ENCODE results near the gene CRACR2A.

DNA sequence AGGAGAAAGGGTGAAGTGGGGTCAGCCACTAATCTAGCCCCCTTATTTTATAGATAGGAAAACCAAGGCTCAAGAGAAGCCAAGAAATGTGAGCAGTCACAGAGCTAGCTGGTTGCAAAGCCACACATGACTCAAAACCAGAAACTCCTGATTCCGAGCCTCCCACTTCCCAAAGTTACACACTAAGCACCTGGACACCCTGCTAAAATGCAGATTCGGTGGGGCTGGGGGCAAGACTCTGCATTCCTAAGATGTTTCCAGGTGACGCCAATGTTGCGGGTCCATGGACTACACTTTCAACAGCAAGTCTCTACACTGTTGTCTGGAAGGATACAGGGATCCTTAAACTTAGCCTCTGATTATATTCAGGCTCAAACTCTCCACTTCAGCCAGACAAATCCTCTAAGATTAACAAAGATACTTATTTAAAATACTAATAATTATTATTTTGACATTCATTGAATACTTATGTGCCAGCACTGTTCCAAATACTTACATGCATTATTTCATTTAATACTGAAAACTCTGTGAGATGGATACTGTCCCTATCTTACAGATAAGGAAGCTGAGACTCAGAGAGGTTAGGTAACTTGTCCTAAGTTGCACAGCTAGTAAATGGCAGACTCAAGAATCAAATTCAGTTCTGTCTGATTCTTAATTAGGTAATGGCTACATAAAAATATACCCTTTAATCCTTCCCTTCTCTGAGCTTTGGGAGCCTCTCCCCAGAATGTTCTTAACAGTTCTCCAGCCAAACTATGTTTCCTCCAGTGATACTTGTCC is 81.4 kb downstream of the CRACR2A start:
- TF ChIP-seq CEBPB (IDR thresholded peaks at IDR 0.05; ENCODE audit: borderline replicate concordance in 1 of 2, low read depth in 2 of 2, low read length in 2 of 2) (no peak), EP300 (IDR thresholded peaks at IDR 0.05; ENCODE audit: borderline replicate concordance in 1 of 2, control insufficient read depth in 1 of 2, low read depth in 2 of 2, low read length in 2 of 2) (no peak), BHLHE40 (IDR thresholded peaks at IDR 0.05; ENCODE audit: borderline replicate concordance in 1 of 2, low read depth in 2 of 2, low read length in 1 of 2) (no peak), POU2F2 (IDR thresholded peaks at IDR 0.05; ENCODE audit: borderline replicate concordance, low read depth, low read length) (no peak), POLR2A (IDR thresholded peaks at IDR 0.05; ENCODE audit: low read depth, low read length) (no peak), JUNB (IDR thresholded peaks at IDR 0.05) (no peak), YY1 (IDR thresholded peaks at IDR 0.05; ENCODE audit: low read depth, low read length) (no peak), NFYB (IDR thresholded peaks at IDR 0.05; ENCODE audit: insufficient read depth, low read depth, low read length) (no peak), ATF7 (IDR thresholded peaks at IDR 0.05; ENCODE audit: low read depth) (no peak)

All from GM12878 (cell line).